Stimulated activated CD8-positive, alpha-beta memory T cell treated with anti-CD3 and anti-CD28 coated beads, Interleukin-4, amount 100 ng/mL, for 24 hours (primary cell): ENCODE results near the gene SLC8A2.
"Not testable (repeated sequence)": the region's sequence is repeated elsewhere in the genome, so short reads cannot be mapped to it uniquely, and the experiment has no call there.

ENCODE experiments used
- DNase-seq: peaks from one replicate; pipeline ENCODE4 v3.0.0-alpha.2; 2020; ENCODE audit warnings: low read depth

Gene SLC8A2

DNA sequence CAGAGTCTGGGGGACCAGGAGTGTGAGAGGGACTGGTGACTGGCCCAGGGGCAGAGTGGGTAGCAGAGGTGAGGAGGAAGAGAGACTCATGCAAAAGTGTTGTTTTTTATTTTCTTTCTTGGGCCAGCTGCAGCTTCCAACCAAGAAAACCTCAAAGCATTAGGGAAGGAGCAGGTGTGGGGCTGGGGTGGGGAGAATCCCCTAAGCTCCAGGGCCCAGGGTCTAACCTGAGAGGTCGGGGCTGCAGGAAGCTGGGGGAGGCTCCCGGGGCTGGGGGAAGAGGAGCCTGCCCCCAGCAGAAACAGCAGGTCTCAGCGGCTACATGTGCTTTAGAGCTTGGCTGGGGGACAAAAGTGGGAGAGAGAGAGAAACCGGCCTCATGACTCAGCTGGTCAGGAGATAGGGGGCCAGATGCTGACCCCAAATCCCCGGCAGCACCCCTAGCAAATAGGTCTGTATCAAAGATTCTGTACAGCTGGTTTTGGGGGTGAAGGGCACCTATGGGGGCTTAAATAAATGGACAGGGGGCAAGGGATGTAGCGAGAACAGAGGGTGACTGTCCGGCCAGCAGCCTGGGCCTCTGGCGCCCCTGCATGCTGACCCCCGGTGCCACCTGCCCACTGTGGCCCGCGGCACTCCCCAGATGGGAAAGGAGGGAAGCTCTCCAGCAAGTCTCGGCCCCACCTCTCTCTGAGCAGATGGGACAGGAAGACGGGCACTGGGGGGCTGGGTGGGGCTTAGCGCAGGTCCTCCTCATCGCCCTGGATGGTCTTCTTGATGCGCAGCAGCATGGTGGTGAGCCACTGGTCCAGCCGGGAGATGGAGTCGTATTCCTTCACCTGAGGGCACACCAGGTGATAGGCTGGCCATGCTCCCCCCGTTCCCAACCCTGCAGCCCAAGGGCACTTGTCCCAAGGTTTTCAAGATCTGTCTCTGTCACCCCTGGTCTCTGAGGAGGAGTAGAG lies 16.1 kb upstream of the SLC8A2 start:
- DNase-seq: no peak

DNA sequence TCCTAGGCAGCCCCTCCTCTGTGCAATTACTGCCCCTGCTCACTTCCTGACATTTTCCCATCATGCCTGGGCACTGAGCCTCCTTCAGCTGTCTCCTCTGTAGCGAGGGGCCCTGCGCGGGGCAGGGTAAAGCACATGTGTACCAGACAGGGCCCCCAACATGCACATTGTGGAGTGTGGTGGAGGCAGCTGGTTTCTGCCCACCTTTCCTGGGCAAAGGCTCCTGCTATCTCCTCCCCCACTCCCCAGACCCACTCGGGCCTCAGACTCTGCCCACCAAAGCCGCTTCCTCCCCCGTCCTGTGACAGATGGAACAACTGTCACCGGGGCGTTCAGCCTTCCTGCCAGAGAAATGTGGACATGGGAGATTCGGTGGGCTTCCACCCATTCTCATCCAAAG lies 15.2 kb upstream of the SLC8A2 start:
- no peak for DNase-seq

DNA sequence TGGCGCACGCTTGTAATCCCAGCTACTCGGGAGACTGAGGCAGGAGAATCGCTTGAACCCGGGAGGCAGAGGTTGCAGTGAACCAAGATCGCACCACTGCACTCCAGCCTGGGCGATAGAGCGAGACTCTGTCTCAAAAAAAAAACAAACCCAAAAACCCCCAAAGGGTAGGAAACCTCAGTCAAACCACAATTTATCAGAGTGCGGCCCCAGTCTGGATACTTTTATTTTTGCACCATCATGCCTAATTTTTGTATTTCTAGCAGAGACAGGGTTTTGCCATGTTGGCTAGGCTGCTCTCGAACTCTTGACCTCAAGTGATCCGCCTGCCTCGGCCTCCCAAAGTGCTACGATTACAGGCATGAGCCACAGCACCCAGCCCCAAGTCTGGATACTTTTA lies 14.5 kb upstream of the SLC8A2 start:
- not testable (repeated sequence) for DNase-seq

DNA sequence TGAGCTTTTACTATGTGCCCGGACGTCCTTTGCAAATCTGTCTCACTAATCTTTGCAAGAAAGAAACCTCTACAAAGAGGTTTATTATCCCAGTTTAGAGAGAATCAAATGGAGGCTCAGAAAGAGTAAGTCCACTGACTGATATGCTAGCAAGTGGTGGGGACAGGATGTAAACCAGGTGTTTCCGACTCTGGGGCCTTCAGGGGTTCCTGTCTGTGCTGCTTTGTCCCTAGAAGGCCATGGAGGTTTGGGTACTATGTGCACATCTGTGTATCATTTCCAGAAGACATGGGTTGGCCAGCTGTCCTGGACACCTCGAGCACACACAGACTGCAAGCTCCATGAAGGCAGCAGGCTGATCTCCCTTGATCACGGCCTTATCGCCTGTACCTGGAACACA lies 13.5 kb upstream of the SLC8A2 start:
- no peak for DNase-seq

DNA sequence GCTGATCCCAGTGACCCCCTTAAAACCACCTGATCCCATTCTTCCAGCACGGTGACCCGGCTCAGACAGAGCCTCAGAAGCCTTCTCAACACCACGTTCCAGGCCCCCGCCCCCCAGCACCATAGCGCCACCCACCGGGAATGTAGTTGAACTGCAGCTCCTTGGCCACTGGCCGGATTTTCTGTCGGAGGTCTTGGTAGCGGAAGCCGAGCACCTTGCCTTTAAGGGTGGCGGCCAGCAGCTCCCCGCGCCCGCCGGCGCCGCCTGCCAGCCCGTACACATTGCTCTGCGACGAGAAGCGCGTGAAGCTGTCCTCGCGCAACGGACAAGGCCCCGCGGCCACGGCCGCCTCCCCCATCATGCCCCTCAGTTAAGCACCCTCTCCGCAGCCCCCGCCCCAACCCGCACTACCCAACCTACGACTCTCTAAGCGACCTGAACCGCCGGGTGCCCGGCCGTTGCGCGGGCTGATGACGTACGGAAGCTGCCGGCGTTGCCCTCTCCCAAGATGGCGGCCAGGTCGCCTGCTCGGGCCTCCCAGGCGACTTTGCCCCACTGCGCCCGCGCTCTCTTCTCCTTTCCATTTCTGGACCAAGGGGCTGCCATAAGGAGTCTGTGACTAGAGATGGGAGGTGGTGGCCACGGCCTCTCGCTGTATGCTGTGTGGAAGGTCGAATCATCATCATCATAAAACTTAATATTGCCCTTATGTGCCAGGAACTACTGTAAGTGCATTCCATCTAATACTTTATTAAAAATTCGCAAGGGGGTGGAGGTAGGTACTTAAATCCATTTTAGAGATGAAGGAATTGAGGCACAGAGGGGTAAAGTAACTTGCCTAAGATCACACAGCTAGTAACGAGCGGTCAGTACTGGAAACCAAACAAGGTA lies 12.4 kb upstream of the SLC8A2 start, which contains the start of gene KPTN:
TSS of gene KPTN (minus strand) at position 420 of the 891 bp plus-strand sequence. CDS start at position 361, 59 bp downstream.
- DNase-seq: peak; percentile 81

DNA sequence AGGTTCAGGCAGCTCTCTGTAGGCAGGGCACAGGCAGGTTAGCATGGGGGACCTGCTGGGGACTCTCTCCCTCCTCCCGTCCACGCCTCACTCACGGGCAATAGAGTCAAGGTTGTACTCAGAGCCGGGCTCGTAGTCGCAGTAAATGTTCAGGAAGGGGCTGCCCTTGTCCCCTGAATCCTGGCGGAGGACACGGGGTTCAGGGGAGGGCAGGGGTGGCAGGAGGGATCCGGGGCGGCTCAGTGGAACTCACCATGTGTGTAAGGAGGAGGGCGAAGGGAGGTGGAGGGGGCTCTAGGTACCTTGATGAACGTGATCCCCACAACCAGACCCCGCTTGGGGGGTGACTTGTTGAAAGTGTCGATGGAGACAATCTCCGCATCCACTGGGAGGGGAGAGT lies 11.5 kb upstream of the SLC8A2 start:
- DNase-seq: no peak

DNA sequence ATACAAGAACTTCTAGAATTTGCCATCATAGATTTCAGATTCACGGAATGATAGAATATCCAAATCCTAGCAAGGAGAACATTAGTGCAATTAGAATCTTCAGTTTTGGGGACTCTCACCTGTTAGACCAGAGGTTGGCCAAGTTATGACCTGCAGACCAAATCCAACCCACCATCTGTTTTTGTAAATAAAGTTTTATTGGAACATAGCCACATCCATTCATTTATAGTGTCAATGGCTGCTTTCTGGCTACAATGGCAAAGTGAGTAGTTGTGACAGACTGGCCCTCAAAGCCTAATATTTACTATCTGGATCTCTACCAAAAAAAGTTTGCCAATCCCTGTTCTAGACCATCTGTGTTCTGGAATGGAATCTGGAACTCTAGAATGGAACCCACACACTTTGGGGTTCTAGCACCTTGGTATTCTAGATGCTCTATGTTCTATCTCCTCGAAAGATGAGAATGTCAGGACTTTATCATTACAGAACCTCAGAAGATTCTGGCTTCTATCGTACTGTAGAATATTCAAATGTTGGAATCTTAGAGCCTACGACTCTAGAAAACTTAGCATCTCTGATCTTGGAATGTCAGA lies 9.9 kb upstream of the SLC8A2 start:
- no peak for DNase-seq

DNA sequence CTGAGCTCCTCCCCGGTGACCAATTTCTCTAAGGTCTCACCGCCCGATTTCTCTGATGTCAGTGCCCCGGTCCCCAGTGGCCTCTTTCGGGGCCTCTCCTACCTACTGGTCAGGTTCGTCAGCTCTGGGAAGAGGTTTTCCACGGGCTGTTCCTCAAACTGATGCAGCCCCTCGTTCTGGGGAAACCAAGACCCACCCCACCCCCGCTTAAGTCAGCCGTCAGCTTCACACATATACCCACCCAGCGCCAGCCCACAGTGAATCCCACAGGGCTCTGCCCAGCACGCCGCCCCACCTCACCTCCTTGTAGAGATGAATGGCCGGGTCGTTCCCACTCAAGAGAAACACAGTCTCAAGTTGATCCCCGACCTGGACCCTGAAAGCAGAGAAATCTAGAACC lies 9.0 kb upstream of the SLC8A2 start:
- no peak for DNase-seq

DNA sequence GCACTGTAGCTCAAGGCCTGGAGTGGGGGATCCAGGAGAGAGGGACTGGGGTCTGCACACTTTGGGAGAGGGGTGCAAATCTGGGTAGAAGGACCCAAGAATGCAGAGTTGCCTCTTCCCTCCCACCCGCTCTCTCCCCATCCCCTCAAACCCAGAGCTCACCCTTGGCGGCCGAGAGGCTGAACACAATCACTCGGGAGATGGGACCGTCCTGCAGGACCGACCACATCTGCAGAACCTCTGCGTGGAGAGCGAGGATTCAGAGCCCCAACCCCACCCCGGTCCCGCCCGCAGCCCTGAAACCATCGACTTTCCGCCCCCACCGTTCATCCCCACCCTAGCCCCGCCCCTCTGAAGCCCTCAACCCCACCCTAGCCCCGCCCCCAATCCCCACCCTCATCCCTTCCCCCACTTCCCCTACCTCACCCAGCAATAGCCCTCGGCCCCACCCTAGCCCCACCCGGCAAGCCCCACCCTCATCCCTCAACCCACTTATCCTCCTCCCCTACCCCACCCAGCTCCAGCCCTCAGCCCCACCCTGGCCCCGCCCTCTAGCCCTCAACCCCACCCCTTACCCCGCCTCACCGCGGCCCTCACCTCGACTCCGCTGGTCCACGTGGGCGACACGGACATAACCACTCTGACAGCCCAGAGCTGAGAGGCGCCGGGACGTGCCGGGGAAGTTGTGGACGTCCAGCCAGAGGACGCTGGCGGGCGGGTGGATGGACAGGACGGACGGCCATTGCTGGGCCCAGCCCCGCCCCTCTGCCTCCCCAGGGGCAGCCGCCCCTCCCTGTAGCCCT lies 8.2 kb upstream of the SLC8A2 start:
- no peak for DNase-seq

DNA sequence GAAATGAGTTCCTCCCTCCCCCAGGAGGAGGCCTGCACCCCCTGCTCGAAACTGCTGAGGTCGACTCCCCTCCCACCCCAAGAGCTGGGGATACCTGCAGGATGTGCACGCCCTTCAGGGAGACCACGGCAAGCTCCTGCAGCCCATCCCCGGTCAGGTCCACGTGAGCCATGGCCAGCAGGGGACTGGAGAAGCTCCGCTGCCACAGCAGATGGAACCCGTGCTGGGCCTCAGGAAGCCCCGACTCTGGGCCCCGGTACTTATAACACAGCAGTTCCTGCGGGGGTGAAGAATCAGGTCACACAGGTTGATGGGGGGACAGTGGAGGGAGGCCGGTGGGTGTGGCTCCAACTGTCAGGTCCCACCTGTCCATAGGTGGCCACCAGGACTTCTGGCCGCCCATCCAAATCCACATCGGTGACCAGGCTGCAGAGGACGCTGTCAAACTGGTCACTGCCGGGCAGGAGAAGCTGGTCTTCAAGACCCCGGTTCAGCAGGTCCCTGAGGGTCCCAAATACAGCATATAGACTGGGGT lies 4.8 kb upstream of the SLC8A2 start:
- DNase-seq: no peak

DNA sequence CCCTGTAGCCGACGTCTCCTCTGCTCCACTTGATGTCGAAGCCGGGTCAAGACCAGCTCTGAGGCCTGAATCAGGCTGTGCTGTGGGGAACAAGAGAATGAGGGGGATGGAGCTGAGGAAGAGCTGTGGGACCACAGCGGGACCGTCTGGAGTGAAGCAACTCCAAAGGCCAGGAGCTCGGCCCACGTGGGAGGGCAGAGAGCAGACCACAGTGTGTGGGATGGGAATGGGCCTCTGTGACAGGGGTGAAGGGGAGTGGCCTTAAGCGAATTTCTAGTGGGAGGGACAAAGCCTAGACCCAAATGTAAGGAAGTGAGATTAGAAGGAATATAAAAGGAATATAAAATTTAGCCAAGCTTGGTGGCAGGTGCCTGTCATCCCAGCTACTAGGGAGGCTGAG lies 3.8 kb upstream of the SLC8A2 start:
- DNase-seq: no peak

DNA sequence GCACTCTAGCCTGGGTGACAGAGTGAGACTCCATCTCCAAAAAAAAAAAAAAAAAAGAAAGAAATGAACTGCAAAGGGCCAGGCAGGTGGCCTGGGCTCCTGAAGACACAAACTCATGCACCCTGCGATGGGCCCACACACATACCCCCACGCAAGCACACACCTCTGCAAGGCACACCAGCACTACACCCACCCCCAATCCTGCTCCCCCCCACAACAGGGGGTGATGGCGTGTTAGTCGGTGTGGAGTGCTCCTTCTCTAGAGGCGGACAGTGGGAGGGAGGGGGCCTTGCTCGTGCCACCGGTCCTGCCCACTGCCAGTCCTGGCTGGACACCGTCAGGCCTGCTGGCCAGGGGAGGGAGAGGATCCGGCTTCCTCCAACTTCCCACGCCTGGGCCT lies 1.6 kb upstream of the SLC8A2 start:
- no peak for DNase-seq

DNA sequence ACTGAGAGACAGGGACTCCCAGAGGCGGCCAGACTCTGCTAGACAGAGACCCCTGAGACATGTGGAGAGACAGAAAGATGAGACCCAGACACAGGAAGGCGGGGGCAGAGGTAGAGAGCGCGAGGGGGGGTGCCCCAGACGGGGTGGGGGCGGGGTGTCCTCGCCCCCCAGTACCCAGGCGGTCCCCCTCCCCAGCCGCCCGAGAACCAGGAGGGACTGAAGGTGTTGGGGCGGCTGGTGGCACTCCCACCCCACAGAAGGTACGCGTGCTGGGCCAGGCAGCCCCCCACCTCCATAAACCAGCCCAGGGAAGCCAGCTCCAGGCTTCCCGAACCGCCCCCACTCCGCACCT lies 336 bp downstream of the SLC8A2 start:
- DNase-seq: no peak

DNA sequence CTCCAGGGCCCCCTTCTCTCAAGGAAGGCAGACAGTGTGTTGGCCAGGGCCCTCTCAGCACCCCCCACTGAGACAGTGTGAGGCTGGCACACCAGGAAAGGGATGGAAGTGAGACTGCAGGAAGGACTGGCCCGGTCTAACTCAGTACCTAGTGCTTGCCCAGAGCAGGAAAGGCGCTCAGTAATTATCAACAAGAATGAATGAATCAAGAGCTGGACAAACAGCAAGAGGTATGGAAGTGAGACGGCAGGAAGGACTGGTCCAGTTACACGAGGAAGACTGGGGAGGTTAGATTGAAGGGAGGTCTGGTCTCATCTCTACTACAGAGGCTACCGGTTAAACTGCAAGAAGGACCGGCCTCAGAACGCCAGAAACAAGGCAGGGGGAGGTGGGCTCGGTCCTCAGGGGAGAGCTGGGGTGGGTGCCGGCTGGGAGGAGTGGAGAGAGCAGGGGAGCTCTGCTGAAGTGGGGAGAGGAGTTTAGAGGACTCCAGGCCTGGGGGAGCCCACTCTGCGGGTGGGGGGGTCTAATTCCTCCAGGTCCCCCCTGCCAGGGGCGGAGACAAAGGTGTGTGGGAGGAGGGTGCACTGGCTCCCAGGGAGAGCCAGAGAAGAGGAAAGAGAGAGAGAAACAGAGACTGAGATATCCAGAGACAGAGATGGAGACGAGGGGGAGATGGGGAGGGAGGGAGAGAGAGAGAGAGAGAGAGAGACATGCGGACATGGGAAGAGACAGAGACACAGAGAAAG lies 1.1 kb downstream of the SLC8A2 start:
- no peak for DNase-seq

DNA sequence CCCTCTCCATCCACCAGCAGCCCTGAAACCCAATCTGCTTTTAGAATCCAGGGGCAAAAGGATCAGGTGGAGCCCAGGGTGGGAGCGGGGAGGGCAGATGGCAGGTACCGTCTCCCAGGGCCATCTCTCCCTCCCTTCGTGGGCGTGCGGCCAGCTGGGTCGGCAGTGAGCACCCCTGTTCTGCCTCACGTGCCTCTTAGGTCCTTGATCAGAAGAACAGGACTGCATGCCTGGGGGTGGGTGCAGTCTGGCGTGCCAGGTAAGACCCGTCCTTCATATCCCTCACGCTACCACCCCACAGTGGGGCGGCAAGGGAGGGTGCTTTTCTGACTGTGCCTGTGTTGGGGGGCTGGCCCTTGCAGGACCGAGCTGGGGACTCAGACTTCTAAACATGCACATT lies 2.0 kb downstream of the SLC8A2 start:
- DNase-seq: no peak

DNA sequence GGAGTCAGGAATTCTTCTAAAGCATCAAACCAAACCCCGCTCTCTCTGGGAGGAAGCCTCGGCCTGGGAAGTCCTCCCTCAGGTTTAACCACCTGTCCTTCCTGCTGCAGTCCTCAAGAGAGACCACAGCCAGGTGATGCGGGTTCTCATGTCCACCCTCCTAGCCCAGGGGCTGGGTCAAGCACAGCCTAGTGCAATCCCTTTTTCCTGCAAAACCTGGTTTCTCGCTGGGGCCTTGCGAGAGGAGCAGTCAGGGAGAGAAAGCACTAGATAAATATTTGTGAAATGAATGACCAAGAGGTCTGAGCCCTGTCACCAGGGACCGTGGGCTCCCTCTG lies 2.4 kb downstream of the SLC8A2 start:
- no peak for DNase-seq

DNA sequence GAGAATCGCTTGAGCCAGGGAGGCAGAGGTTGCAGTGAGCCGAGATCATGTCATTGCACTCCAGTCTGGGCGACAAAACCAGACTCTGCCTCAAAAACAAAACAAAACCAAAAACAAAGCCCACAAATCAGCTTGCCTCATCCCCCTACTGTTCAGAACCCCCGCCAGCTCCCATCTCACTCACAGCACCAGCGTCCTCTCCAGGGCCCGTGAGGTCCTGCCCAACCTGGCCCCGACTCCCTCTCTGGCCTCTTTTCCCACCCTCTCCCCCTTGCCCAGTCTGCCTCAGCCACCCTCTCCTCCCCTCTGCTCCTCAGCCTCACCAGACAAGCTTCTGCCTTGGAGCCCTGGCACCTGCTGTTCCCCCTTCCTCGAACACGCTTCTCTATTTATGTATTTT lies 3.8 kb downstream of the SLC8A2 start:
- no peak for DNase-seq

DNA sequence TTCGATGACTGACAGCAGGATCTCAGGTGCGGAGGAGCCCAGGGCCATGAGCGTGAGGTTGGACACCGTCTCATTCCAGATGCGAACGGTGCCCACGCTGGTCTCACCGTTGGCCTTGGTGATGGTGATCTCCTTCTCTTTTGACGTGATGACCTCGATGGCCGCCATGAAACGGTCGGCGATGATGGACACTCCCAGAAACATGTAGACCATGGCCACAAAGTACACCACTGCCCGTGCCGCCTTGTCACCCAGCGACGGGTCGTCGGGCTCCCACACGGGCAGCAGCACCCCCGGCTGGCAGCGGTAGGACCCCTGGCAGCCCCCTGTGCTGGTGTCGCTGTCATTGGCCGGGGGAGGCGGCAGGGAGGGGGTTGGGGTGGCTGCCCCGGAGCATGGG lies 5.7 kb downstream of the SLC8A2 start:
- DNase-seq: no peak

DNA sequence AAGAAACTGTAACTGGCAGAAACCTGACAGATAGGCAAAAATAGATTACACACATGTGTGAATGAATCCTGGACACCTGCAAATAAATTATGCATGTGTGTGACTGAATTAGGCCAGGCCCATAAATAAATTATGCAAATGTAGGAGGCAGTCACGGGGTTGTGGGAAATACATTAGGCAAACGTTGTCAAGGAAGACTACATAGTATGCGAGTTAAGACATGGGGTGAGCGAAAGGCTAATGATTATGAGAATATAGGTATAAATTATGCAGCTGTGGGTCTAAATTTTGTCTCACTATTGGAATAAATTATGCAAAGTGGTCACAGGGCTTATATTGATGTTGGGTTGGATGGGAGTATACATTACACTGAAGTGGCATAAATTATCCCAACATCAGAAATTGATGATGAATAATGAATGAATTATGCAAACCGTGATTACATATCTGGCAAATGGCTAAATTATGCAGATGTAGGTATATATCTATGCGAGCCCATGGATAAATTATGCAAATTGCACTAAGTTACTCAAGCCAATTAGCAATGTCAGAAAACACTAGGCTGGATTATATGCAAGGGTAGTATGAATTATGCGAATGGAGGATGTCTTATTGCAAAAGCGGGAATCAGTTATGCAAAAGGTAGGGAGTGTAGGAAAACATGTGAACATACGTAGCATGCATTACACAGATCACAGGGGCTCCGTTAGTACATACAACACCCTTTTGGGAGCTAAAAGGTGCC lies 6.8 kb downstream of the SLC8A2 start:
- DNase-seq: no peak

DNA sequence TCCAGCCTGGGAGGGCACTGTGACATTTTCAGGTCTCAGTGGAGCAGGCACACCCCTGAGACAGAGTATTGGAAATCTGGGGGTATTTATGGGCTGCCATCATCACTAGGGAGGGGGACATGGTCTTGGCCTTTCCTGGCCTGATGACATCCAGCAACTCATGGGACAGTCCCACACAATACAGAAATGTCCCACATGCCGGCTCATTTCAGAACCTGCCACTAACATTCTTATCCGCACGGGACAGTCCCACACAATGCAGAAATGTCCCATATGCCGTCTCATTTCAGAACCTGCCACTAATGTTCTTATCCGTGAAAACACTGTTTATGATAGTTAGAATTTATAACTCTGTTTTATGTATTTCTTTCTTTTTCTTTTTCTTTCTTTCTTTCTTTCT lies 9.8 kb downstream of the SLC8A2 start:
- no peak for DNase-seq
